ENCODE data around the gene DMPK. TPM values are rescaled to one million over a fixed set of nuclear protein-coding genes. Genes with fewer than 3 reads are reported as not detected.

Gene DMPK
- polyA plus RNA-seq, 2 donors = 26.0 to 133 TPM

DNA sequence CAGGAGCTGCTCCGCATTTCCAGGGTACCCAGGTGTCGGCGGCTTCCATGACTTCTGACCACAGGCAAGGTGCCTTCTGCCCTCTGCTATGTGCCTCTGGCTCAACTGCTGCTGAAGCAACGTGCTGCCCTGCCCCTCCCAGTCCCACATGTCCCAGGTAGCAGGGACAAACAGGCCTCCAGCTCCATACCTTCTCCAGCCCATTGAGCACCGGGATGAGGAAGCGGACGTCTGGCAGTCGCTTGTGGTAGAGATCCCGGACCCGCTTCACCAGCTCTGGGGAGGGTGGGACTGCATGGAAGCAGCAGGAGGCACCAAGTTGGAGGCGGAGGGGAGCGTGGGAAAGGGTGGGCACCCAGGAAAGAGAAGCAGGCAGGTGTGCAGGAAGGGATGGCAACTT, 40.9 kb upstream of the DMPK start:
- Histone ChIP-seq H3K4me1 (ENCODE audit: control insufficient read depth in 2 of 2, insufficient read depth in 2 of 2, low read length in 1 of 2) (no peaks in the 10 kb centered on the region), H3K9me3 (ENCODE audit: control insufficient read depth in 2 of 2, insufficient read depth in 1 of 2, low read depth in 1 of 2, low read length in 1 of 2) (no peaks in the 10 kb centered on the region), H3K27me3 (ENCODE audit: control insufficient read depth in 1 of 2, insufficient read depth in 2 of 2, low read length in 2 of 2) (no peaks in the 10 kb centered on the region), H3K4me3 (ENCODE audit: low read depth in 1 of 2, low read length in 2 of 2) (no peak overlapping the region), H3K36me3 (ENCODE audit: control insufficient read depth in 2 of 2, insufficient read depth in 2 of 2, low read length in 1 of 2) (peaks cover 7 to 50% of the 10 kb centered on the region in 2 donors), H3K27ac (ENCODE audit: low read depth in 2 of 2, low read length in 1 of 2) (no peak overlapping the region)
- WGBS, 2 donors = 91 to 92% methylated on average over 12 of the region's 12 CpGs

DNA sequence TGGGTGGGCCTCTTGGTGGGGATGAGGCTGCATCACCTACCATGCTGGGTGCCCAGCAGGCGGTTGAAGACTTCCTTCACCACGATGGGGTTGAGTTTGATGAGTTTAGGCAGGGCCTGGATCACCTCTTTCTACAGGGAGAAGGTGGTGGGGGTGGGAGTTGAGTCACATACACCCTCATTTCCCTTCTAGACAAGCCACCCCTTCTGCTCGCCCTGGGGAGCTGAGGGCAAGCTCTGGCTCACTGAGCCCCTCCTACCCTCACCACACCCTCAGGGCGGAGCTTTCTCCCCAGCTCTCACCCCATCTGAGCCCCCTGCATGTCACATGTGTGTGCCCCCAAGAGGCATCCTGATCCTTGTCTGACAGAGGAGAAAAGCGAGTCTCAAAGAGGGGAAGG, 40.4 kb upstream of the DMPK start:
- no peak overlapping the region for H3K27ac ChIP-seq (ENCODE audit: low read depth in 2 of 2, low read length in 1 of 2)
- no peak overlapping the region for H3K4me3 ChIP-seq (ENCODE audit: low read depth in 1 of 2, low read length in 2 of 2)
- H3K9me3 ChIP-seq (ENCODE audit: control insufficient read depth in 2 of 2, insufficient read depth in 1 of 2, low read depth in 1 of 2, low read length in 1 of 2) = no peaks in the 10 kb centered on the region
- H3K36me3 ChIP-seq (ENCODE audit: control insufficient read depth in 2 of 2, insufficient read depth in 2 of 2, low read length in 1 of 2) = peaks cover 5 to 50% of the 10 kb centered on the region in 2 donors
- H3K4me1 ChIP-seq (ENCODE audit: control insufficient read depth in 2 of 2, insufficient read depth in 2 of 2, low read length in 1 of 2) = no peaks in the 10 kb centered on the region
- H3K27me3 ChIP-seq (ENCODE audit: control insufficient read depth in 1 of 2, insufficient read depth in 2 of 2, low read length in 2 of 2) = no peaks in the 10 kb centered on the region
- WGBS, 2 donors = 86 to 87% methylated on average over 5 of the region's 5 CpGs

GRCh38 chr19:45821570-45821969, 39.3 kb upstream of the DMPK start:
- H3K36me3 ChIP-seq (ENCODE audit: control insufficient read depth in 2 of 2, insufficient read depth in 2 of 2, low read length in 1 of 2) = peaks cover 5 to 39% of the 10 kb centered on the region in 2 donors
- H3K27ac ChIP-seq (ENCODE audit: low read depth in 2 of 2, low read length in 1 of 2) = no peak overlapping the region
- no peak overlapping the region for H3K4me3 ChIP-seq (ENCODE audit: low read depth in 1 of 2, low read length in 2 of 2)
- H3K4me1 ChIP-seq (ENCODE audit: control insufficient read depth in 2 of 2, insufficient read depth in 2 of 2, low read length in 1 of 2) = no peaks in the 10 kb centered on the region
- 78 to 81% methylated on average over 10 of the region's 10 CpGs for WGBS, 2 donors
- H3K9me3 ChIP-seq (ENCODE audit: control insufficient read depth in 2 of 2, insufficient read depth in 1 of 2, low read depth in 1 of 2, low read length in 1 of 2) = no peaks in the 10 kb centered on the region
- no peaks in the 10 kb centered on the region for H3K27me3 ChIP-seq (ENCODE audit: control insufficient read depth in 1 of 2, insufficient read depth in 2 of 2, low read length in 2 of 2)

DNA sequence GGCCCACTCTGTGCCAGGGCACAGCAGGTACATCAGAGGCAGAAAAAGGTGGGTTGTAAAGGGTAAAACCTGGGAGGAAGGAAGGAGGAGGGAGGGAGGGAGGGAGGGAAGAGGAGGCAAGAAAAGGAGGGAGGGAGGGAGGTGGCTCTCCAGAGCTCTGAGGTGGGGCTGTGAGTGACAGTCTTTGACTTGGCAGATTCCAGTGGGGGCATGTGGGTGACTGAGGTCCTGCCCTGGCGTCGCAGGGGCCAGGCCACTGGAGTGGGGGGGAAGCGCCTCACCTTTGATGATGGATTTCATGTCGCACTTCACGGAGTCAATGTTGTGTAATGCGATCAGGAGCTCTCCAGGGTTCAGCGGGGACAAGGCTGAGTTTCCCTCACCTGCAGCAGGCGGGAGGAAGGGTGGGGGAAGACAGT, 38.8 kb upstream of the DMPK start:
- Histone ChIP-seq H3K4me3 (ENCODE audit: low read depth in 1 of 2, low read length in 2 of 2) (no peak overlapping the region), H3K9me3 (ENCODE audit: control insufficient read depth in 2 of 2, insufficient read depth in 1 of 2, low read depth in 1 of 2, low read length in 1 of 2) (no peaks in the 10 kb centered on the region), H3K36me3 (ENCODE audit: control insufficient read depth in 2 of 2, insufficient read depth in 2 of 2, low read length in 1 of 2) (peaks cover 5 to 34% of the 10 kb centered on the region in 2 donors), H3K27ac (ENCODE audit: low read depth in 2 of 2, low read length in 1 of 2) (no peak overlapping the region), H3K27me3 (ENCODE audit: control insufficient read depth in 1 of 2, insufficient read depth in 2 of 2, low read length in 2 of 2) (no peaks in the 10 kb centered on the region), H3K4me1 (ENCODE audit: control insufficient read depth in 2 of 2, insufficient read depth in 2 of 2, low read length in 1 of 2) (no peaks in the 10 kb centered on the region)
- 66 to 73% methylated on average over 8 of the region's 8 CpGs for WGBS, 2 donors

DNA sequence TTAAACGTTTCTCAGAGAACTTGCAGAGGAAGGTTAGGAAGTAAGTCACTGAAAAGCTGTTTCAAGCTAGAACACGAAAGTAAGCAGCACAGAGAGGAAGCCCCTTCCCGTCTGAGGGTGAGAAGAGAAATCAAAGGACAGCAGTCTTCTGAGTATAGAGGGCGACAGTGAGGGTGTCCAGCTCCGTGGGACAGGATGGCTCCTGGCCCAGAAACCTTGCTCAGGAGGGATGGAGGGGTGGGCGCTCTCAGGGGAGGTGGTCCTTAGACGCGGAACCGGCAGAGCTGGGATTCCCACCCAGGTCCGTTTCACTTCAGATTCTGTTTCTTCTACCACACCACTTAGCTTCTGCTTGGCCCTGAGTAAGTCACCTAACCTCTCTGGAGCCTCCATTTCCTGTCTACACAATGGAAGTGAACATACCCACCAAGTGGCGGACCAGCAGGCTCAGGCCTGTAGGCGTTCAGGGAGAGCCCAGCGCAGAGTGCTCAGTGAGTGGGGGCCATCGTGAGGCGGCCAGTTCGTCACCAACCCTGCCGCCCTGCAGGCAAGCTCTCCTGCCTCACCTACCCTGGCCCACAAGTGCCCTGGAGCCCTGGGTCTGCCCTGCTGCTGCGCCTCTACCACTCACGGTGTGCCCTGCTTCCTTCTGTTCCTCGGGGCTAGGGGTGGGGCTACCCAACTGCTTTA, 38.3 kb upstream of the DMPK start:
- no peaks in the 10 kb centered on the region for H3K9me3 ChIP-seq (ENCODE audit: control insufficient read depth in 2 of 2, insufficient read depth in 1 of 2, low read depth in 1 of 2, low read length in 1 of 2)
- peaks cover 5 to 31% of the 10 kb centered on the region in 2 donors for H3K36me3 ChIP-seq (ENCODE audit: control insufficient read depth in 2 of 2, insufficient read depth in 2 of 2, low read length in 1 of 2)
- no peak overlapping the region for H3K4me3 ChIP-seq (ENCODE audit: low read depth in 1 of 2, low read length in 2 of 2)
- H3K27me3 ChIP-seq (ENCODE audit: control insufficient read depth in 1 of 2, insufficient read depth in 2 of 2, low read length in 2 of 2) = no peaks in the 10 kb centered on the region
- no peak overlapping the region for H3K27ac ChIP-seq (ENCODE audit: low read depth in 2 of 2, low read length in 1 of 2)
- H3K4me1 ChIP-seq (ENCODE audit: control insufficient read depth in 2 of 2, insufficient read depth in 2 of 2, low read length in 1 of 2) = no peaks in the 10 kb centered on the region
- WGBS, 2 donors = 66 to 71% methylated on average over 19 to 20 of the region's 20 CpGs

DNA sequence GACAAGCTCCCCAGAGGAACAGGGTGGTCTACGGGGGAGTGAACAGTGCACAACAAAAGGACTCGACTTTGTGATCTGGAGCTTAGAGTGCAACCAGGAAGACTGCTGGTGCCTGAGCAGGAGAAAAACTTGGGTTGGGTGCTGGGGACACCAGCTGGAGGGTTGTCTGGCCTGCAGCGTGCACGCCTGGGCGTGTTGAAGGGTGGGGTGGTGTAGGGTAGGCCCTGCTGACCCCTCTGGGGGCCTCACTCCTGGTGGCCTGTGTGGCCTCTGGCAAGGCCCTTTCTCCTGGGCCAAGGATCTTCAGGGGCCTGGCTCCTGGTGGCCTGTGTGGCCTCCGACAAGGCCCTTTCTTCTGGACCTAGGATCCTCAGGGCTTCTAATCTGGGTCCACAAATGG, 37.5 kb upstream of the DMPK start:
- 81 to 84% methylated on average over 6 of the region's 6 CpGs for WGBS, 2 donors
- Histone ChIP-seq H3K9me3 (ENCODE audit: control insufficient read depth in 2 of 2, insufficient read depth in 1 of 2, low read depth in 1 of 2, low read length in 1 of 2) (no peaks in the 10 kb centered on the region), H3K4me1 (ENCODE audit: control insufficient read depth in 2 of 2, insufficient read depth in 2 of 2, low read length in 1 of 2) (no peaks in the 10 kb centered on the region), H3K4me3 (ENCODE audit: low read depth in 1 of 2, low read length in 2 of 2) (no peak overlapping the region), H3K27ac (ENCODE audit: low read depth in 2 of 2, low read length in 1 of 2) (no peak overlapping the region), H3K27me3 (ENCODE audit: control insufficient read depth in 1 of 2, insufficient read depth in 2 of 2, low read length in 2 of 2) (no peaks in the 10 kb centered on the region), H3K36me3 (ENCODE audit: control insufficient read depth in 2 of 2, insufficient read depth in 2 of 2, low read length in 1 of 2) (peaks cover 5 to 23% of the 10 kb centered on the region in 2 donors)

- no peaks in the 10 kb centered on the region for H3K9me3 ChIP-seq (ENCODE audit: control insufficient read depth in 2 of 2, insufficient read depth in 1 of 2, low read depth in 1 of 2, low read length in 1 of 2)
- H3K27ac ChIP-seq (ENCODE audit: low read depth in 2 of 2, low read length in 1 of 2) = no peak overlapping the region
- H3K36me3 ChIP-seq (ENCODE audit: control insufficient read depth in 2 of 2, insufficient read depth in 2 of 2, low read length in 1 of 2) = peaks cover 5 to 13% of the 10 kb centered on the region in 2 donors
- H3K4me1 ChIP-seq (ENCODE audit: control insufficient read depth in 2 of 2, insufficient read depth in 2 of 2, low read length in 1 of 2) = peaks cover 0 to 3% of the 10 kb centered on the region in 2 donors
- WGBS, 2 donors = 65 to 80% methylated on average over 19 of the region's 19 CpGs
- no peaks in the 10 kb centered on the region for H3K27me3 ChIP-seq (ENCODE audit: control insufficient read depth in 1 of 2, insufficient read depth in 2 of 2, low read length in 2 of 2)
- H3K4me3 ChIP-seq (ENCODE audit: low read depth in 1 of 2, low read length in 2 of 2) = no peak overlapping the region
These were observed 35.5 kb upstream of the DMPK start for GRCh38 chr19:45817725-45818301.

DNA sequence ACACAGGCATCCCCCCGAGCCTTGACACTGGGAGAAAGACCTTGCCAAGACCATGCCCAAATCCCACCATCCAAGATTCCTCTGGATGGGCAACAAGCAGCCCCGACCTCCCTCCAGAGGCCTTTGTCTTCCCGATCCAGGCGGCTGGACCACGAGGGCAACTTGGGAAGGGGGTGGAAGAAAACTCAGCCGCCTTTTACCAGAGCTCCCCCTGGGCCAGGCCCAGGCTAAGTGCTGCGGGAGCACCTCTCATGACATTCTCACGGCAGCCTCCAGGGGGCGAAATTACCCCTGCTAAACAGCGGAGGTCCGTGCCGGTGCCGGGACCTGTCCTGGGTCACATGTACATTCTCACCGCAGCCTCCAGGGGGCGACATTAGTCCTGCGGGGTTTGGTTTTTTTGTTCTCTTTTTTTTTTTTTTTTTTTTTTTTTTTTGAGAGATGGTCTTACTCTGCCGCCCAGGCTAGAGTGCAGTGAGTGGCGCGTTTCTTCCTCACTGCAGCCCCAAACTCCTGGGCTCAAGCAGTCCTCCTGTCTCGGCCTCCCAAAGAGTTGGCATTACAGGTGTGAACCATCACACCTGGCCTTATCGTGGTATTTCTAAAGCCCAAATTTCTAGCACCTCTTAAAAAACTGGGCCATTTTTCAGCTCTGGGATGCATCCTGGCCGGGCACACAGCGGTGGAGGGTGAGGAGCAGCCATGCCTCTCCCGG, 34.9 kb upstream of the DMPK start:
- no peaks in the 10 kb centered on the region for H3K27me3 ChIP-seq (ENCODE audit: control insufficient read depth in 1 of 2, insufficient read depth in 2 of 2, low read length in 2 of 2)
- peaks cover 0 to 3% of the 10 kb centered on the region in 2 donors for H3K4me1 ChIP-seq (ENCODE audit: control insufficient read depth in 2 of 2, insufficient read depth in 2 of 2, low read length in 1 of 2)
- H3K9me3 ChIP-seq (ENCODE audit: control insufficient read depth in 2 of 2, insufficient read depth in 1 of 2, low read depth in 1 of 2, low read length in 1 of 2) = no peaks in the 10 kb centered on the region
- no peak overlapping the region for H3K27ac ChIP-seq (ENCODE audit: low read depth in 2 of 2, low read length in 1 of 2)
- no peak overlapping the region for H3K4me3 ChIP-seq (ENCODE audit: low read depth in 1 of 2, low read length in 2 of 2)
- WGBS, 2 donors = 16 to 20% methylated on average over 24 of the region's 24 CpGs
- H3K36me3 ChIP-seq (ENCODE audit: control insufficient read depth in 2 of 2, insufficient read depth in 2 of 2, low read length in 1 of 2) = peaks cover 5 to 7% of the 10 kb centered on the region in 2 donors

GRCh38 chr19:45816236-45817009, 34.1 kb upstream of the DMPK start:
- Histone ChIP-seq H3K4me1 (ENCODE audit: control insufficient read depth in 2 of 2, insufficient read depth in 2 of 2, low read length in 1 of 2) (peaks cover 0 to 3% of the 10 kb centered on the region in 2 donors), H3K27ac (ENCODE audit: low read depth in 2 of 2, low read length in 1 of 2) (no peak overlapping the region), H3K9me3 (ENCODE audit: control insufficient read depth in 2 of 2, insufficient read depth in 1 of 2, low read depth in 1 of 2, low read length in 1 of 2) (no peaks in the 10 kb centered on the region), H3K36me3 (ENCODE audit: control insufficient read depth in 2 of 2, insufficient read depth in 2 of 2, low read length in 1 of 2) (peaks cover 4 to 5% of the 10 kb centered on the region in 2 donors), H3K27me3 (ENCODE audit: control insufficient read depth in 1 of 2, insufficient read depth in 2 of 2, low read length in 2 of 2) (no peaks in the 10 kb centered on the region), H3K4me3 (ENCODE audit: low read depth in 1 of 2, low read length in 2 of 2) (no peak overlapping the region)
- WGBS, 2 donors = 74 to 75% methylated on average over 15 to 18 of the region's 18 CpGs

Data from esophagus (tissue), 2 donors.